ENCODE measurements around the gene PLA2G15. TPM values are rescaled to one million over a fixed set of nuclear protein-coding genes. Genes with fewer than 3 reads are reported as not detected.

The PLA2G15 gene
- total and polyA plus RNA-seq, 2 of the 13 experiments (the other 11 are each of a cell fraction or from before 2014, with no cell fraction given), result 14.4 to 23.7 TPM

DNA sequence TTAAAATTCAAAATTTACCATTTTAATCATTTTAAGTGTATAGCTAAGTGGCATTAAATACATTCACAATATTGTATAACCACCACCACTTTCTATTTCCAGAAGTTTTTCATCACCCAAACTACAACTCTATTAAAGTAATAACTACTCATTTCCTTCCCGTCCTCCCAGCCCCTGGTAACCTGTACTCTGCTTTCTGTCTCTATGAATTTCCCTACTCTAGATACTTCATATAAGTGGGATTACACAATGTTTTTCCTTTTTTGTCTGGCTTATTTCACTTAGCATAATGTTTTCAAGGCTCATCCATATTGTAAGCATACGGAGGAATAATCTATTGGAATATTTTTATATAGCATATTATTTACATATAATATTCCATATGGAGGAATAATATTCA lies 38.9 kb upstream of the PLA2G15 start (continued):
- no peak for TF ChIP-seq STAT6 (CRISPR knock-in tag; IDR thresholded peaks at IDR 0.05; ENCODE audit: borderline replicate concordance)

DNA sequence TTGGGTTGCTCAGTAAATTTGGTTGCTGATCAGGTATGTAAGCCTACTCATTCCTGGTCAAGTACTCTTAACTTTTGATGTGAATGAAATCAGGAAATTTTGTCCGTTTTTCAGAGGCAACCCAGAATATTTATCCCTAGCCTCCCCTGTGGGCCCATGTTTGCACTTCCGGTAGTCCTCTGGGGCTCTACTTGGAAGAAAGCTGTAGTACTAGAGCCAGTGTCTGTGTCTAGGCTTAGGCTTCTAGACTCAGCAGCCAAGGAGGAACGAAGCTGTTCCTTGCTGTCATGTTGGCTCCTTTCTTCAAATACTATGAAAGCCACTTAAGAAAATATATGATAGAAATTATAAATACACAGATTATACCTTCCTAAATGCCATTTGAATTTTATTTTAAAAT lies 30.4 kb upstream of the PLA2G15 start:
- no peak overlapping the region for H3K9ac ChIP-seq (ENCODE audit: insufficient read depth, low read depth, low read length)
- ChIA-PET CTCF (ENCODE audit: low intra/inter-chr PET ratio, low total read pairs) (no interaction called here), POLR2A (no interaction called here)
- TF ChIP-seq ZBTB21 (CRISPR knock-in tag; IDR thresholded peaks at IDR 0.05) (no peak), ZNF232 (CRISPR knock-in tag; IDR thresholded peaks at IDR 0.05; ENCODE audit: borderline replicate concordance) (no peak), TFE3 (CRISPR knock-in tag; IDR thresholded peaks at IDR 0.05) (no peak), BHLHE40 (IDR thresholded peaks at IDR 0.05; ENCODE audit: low read length) (no peak), ZBTB49 (CRISPR knock-in tag; IDR thresholded peaks at IDR 0.05; ENCODE audit: borderline replicate concordance) (no peak), ZNF546 (CRISPR knock-in tag; conservative IDR thresholded peaks at IDR 0.05) (no peak)
- TF ChIP-seq, protein P1, sequence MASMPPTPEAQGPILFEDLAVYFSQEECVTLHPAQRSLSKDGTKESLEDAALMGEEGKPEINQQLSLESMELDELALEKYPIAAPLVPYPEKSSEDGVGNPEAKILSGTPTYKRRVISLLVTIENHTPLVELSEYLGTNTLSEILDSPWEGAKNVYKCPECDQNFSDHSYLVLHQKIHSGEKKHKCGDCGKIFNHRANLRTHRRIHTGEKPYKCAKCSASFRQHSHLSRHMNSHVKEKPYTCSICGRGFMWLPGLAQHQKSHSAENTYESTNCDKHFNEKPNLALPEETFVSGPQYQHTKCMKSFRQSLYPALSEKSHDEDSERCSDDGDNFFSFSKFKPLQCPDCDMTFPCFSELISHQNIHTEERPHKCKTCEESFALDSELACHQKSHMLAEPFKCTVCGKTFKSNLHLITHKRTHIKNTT (CRISPR knock-in tag; IDR thresholded peaks at IDR 0.05), result no peak
- TF ChIP-seq, protein P2, sequence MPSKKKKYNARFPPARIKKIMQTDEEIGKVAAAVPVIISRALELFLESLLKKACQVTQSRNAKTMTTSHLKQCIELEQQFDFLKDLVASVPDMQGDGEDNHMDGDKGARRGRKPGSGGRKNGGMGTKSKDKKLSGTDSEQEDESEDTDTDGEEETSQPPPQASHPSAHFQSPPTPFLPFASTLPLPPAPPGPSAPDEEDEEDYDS (CRISPR knock-in tag; IDR thresholded peaks at IDR 0.05), result no peak
- DNase-seq (ENCODE audit: low spot score), result no peak
- no peak overlapping the region for H3K4me3 ChIP-seq (replicated peaks in 1 of 3; ENCODE audit: insufficient read depth in 1 of 3, low read depth in 2 of 3, low read length in 3 of 3)
- no TSS peak for BruUV-seq (replicated peaks)
- H3K4me1 ChIP-seq (ENCODE audit: insufficient read depth, low read length), result peaks cover under 1% of the 10 kb centered on the region; the same call in 1 of the 2 replicates
- H3K36me3 ChIP-seq (replicated peaks in 1 of 2; ENCODE audit: control insufficient read depth in 1 of 2, insufficient read depth in 2 of 2, low read length in 2 of 2), result peaks cover 7 to 30% of the 10 kb centered on the region in 2 experiments
- intact Hi-C loops (cut with micrococcal nuclease; ENCODE audit: unreplicated experiment), result no loop called here
- H3K27ac ChIP-seq (ENCODE audit: extremely low read length, insufficient read depth, low read length), result no peak overlapping the region
- no peaks in the 10 kb centered on the region for H3K27me3 ChIP-seq (ENCODE audit: control insufficient read depth in 1 of 2, insufficient read depth in 2 of 2, low read length in 2 of 2)
- no peak overlapping the region for H2AFZ ChIP-seq (ENCODE audit: low read length)
- no peak for ATAC-seq
- no peak overlapping the region for H3K4me2 ChIP-seq (ENCODE audit: low read depth, low read length)
- no peak for FAIRE-seq
- in situ Hi-C loops (cut with HindIII; ENCODE audit: extremely low pct_ligation_motif_present, low pct_unique_long_range_greater_than_20kb), result no loop called here
- WGBS (ENCODE audit: low lambda C conversion rate), result 96% methylated on average over 3 of the region's 3 CpGs
- H4K20me1 ChIP-seq (ENCODE audit: insufficient read depth, low read length), result no peaks in the 10 kb centered on the region
- peaks cover 16% of the 10 kb centered on the region for H3K79me2 ChIP-seq (ENCODE audit: insufficient read depth, low read length)
- H3K9me3 ChIP-seq (ENCODE audit: low read length), result no peaks in the 10 kb centered on the region

Measured in HepG2 (cell line).